HG02885 (cell line): ENCODE results near the gene RELA.
"Not testable (repeated sequence)": the region's sequence is repeated elsewhere in the genome, so short reads cannot be mapped to it uniquely, and the experiment has no call there.

Experiments used
- ATAC-seq: cut with Tn5 transposase; IDR thresholded peaks from one replicate; pipeline ENCODE4 v1.9.1; 2021; ENCODE audit warnings: mild to moderate bottlenecking; ENCODE audit not compliant: unreplicated experiment, poor library complexity

RELA gene

DNA sequence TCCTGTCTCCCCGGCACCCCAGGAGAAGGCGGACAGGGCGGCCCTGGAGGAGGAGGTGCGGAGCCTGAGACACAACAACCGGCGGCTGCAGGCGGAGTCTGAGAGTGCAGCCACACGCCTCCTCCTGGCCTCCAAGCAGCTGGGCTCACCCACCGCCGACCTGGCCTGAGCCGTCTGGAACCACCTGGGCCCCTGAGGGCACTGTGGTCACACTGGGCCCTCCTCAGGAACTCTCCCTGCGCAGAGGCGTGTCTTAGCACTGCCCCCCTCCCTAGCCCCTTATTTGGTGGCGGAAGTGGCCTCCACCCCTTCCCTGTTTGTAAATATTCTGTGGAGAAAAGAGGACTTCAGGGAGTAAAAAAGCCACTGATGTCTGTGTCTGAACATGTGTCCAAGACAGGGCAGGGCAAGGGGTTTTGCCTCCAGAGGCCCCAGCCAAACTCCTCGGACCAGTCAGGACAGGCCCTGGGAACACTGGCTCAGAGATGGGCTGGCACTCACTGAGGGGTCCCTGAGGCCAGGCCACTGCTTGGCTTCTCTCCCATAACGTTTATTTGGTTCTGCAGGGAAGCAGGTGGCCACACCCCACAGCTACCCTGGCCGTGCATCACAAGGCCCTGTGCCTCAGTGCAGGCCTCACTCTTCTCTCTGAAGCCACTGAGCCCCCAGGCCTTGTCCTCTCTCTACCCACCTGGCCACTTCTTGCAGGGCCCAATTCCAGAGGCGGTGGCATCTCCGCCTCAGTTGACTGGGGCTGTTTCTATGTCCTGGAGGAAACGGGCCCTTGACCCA, 12.0 kb downstream of the RELA start:
- ATAC-seq, result no peak

GRCh38 chr11:65649656-65650546, 12.8 kb downstream of the RELA start:
- no peak for ATAC-seq

DNA sequence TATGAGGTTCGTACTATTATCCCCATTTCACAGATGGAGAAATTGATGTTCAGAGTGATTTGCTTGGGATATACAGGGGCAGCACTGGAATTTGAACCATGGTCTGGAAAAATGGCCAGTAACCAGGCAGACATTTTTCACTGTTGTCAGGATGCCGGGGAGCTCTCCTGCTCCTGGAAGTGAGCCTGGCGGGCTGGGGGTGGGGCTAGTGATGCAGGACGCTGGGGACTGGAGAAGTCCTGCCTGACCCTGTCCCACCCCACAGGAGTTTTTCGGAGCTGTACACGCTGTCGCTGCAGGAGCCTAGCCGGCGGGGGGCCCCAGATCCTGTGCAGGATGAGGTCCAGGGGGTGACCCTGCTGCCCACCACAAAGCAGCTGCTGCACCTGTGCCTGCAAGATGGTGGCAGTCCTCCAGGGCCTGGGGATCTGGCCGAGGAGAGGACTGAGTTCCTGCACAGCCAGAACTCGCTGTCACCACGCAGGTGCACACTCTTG, 13.7 kb downstream of the RELA start:
- no peak for ATAC-seq

DNA sequence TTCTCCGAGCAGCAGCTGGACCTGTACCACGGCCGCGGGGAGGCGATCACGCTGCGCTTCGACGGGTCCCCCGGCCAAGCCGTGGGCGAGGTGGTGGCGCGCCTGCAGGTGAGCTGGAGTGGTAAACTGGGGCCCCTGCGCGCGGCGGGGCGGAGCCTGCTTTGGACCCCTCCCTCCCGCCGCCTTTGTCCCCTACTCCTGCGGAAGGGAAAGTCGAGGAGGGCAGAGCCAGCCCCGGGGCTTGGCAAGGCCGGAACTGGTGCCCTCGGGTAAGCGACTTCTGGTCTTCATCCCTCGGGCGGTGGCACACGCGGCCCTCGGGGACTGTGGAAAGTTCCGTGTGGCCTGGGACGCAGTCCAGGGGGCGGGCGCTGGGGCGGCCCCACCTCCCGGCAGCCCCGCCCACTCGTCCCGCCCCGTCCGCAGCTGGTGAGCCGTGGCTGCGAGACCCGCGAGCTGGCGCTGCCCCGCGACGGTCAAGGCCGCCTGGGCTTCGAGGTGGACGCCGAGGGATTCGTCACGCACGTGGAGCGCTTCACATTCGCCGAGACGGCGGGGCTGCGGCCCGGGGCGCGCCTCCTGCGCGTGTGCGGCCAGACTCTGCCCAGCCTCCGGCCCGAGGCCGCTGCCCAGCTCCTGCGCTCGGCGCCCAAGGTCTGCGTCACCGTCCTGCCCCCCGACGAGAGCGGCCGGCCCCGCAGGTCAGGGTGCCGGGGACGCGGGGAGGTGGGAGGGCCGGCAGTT, 15.6 kb downstream of the RELA start:
- no peak for ATAC-seq

- ATAC-seq, result no peak
Measured at GRCh38 chr11:65646288-65646957, 16.3 kb downstream of the RELA start.

- no peak for ATAC-seq
Measured at GRCh38 chr11:65645710-65646109, 17.0 kb downstream of the RELA start.

- ATAC-seq, result no peak
Measured at GRCh38 chr11:65644837-65645236, 17.9 kb downstream of the RELA start.

GRCh38 chr11:65643971-65644370, 18.7 kb downstream of the RELA start:
- no peak for ATAC-seq

DNA sequence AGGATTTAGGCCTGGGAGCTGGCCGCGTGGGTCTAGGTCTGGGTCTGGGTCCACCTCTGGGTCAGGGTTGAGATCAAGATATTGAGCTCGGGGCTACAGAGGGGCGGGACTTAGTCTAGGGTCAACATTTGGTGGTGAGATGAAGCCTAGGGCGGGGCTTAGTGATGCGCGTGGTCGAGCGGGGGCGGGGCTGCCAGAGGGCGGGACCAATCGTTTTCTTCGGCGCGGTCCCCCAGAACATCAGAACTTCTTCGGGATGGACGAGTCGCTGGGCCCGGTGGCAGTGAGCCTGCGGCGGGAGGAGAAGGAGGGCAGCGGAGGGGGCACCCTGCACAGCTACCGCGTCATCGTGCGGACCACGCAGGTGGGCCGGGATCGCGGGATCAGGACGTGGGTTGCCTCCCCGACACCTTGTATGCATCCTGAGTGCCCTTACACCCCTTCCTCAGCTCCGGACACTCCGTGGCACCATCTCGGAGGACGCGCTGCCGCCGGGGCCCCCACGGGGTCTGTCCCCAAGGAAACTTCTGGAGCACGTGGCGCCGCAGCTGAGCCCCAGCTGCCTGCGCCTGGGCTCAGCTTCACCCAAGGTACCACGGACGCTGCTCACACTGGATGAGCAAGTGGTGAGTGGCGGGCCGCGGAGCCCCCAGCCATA, 20.6 kb downstream of the RELA start:
- ATAC-seq, result no peak

- no peak for ATAC-seq
Measured at GRCh38 chr11:65641297-65642013, 21.3 kb downstream of the RELA start.

DNA sequence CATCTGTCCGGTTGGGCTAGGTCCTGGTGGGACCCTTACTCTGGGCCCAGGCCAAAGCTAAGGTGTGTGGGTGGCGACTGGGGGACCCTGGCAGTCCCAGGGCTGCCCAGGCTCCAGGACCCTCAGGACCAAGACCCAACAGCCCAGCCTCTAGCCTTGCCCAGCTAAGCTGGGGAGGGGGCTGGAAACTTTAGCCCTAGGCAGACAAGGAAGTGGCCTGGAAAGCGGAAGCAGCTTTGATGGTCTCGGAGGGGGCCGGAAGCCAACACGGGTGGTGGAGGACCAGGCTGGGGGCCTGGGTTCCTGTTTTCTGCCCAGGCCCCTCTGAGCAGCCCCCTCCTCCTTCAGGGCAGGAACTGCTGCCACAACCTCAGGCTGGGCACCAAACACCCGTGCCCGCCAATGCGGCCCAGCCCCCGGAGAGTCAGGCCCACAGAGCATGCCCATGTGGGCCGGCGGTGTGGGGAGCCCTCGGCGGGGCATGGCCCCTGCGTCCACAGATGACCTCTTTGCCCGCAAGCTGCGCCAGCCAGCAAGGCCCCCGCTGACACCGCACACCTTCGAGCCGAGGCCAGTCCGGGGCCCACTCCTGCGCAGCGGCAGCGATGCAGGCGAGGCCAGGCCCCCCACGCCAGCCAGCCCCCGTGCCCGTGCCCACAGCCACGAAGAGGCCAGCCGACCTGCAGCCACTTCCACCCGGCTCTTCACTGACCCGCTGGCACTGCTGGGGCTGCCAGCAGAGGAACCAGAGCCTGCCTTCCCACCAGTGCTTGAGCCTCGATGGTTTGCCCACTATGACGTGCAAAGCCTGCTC, 22.0 kb downstream of the RELA start:
- peak; percentile 2 for ATAC-seq

DNA sequence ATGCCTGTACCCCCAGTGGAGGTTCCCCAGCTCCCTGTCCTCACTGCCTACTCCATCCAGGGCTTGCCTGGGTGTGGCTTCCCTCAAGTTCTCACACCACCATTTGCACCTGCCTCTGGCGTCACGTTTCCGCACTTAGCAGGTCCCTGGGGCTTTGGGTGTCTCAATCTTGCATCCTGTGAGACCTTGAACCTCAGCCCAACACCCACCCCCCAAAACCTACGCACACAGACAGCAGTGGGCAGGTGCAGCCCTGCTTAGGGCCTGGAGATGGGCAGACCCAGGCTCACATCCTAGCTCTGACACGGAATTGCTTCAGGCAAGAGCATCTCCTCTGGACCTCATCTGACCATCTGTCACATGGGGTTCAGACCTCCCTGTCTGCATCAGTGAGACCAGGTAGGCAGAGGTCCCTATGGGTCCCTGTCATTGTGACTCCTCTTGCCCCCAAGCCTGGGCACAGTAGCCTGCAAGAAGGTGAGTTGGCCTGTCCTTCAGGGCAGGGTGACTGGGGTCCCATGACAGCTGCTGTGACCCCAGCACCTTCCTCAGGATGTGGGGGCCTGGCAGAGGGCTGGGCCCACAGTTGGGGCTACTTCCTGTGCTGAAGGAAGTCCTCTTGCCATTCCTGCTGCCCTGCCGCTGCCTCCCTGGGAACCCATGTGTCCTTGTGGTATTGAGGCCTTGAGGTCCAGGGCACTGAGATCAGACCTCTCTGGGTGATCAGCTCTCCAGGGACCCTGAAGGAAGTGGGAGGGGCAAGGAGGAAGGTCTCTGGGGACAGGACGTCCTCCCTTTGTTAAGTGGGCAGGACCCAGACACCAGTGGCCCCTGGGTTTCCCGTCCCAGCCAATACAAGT, 22.9 kb downstream of the RELA start:
- ATAC-seq, result peak; percentile 44

DNA sequence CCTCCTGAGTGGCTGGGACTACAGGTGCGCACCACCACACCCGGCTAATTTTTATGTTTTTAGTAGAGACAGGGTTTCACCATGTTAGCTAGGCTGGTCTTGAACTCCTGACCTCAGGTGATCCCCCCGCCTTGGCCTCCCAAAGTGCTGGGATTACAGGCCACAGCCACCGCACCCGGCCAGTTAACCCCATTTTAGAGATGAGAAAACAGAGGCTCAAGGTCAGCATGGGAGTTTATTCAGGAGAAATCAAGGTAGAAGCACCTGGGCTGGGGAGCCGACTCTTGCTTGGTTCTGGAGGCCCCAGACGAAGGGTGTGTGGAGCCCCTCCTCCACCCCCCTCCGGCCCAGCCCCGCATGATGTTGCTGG, 23.5 kb downstream of the RELA start:
- ATAC-seq, result not testable (repeated sequence)

- peak; percentile 51 for ATAC-seq
Measured at GRCh38 chr11:65637794-65638419, 24.8 kb downstream of the RELA start, which contains the start of gene SIPA1. TSS of gene SIPA1 (plus strand) at chr11:65638101. CDS start at chr11:65640922, 2,821 bp downstream.

DNA sequence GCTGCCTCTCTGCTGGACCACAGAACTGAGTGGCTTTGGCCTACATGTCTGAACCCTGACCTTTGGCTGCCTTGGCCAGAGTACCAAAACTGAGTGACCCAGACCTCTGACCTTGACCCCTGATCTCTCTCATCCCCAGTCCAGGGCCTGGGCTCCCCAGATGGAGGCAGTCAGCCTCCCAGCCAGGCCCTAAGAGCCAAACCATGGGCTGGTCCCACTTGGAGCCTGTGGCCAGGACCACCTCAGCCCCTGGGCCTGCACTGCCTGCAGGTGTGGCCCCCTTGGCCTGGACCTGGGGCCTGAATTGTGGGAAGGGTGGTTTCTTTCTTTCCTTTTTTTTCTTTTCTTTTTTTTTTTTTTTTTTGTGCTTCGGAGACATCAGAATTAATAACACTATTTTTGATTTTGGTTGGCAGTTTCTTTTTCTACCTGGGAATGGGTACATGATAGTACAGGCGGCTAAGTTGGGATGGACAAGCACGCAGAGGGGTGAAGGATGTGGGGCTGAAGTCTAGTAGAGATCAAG, 25.6 kb downstream of the RELA start:
- no peak for ATAC-seq
